ENCODE data around the gene FYN.

FYN gene

GRCh38 chr6:111870051-111870741 is 3.1 kb downstream of the FYN start (continued):
- TF ChIP-seq, protein P1, sequence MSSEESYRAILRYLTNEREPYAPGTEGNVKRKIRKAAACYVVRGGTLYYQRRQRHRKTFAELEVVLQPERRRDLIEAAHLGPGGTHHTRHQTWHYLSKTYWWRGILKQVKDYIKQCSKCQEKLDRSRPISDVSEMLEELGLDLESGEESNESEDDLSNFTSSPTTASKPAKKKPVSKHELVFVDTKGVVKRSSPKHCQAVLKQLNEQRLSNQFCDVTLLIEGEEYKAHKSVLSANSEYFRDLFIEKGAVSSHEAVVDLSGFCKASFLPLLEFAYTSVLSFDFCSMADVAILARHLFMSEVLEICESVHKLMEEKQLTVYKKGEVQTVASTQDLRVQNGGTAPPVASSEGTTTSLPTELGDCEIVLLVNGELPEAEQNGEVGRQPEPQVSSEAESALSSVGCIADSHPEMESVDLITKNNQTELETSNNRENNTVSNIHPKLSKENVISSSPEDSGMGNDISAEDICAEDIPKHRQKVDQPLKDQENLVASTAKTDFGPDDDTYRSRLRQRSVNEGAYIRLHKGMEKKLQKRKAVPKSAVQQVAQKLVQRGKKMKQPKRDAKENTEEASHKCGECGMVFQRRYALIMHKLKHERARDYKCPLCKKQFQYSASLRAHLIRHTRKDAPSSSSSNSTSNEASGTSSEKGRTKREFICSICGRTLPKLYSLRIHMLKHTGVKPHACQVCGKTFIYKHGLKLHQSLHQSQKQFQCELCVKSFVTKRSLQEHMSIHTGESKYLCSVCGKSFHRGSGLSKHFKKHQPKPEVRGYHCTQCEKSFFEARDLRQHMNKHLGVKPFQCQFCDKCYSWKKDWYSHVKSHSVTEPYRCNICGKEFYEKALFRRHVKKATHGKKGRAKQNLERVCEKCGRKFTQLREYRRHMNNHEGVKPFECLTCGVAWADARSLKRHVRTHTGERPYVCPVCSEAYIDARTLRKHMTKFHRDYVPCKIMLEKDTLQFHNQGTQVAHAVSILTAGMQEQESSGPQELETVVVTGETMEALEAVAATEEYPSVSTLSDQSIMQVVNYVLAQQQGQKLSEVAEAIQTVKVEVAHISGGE (tag by site-specific recombination; conservative IDR thresholded peaks at IDR 0.05; ENCODE audit: low read depth), result no peak
- TF ChIP-seq KLF10 (tag by site-specific recombination; IDR thresholded peaks at IDR 0.05) (peak; percentile 72; the same call in 1 of the 2 replicates), ZNF544 (tag by site-specific recombination; IDR thresholded peaks at IDR 0.05) (no peak), ZNF707 (tag by site-specific recombination; IDR thresholded peaks at IDR 0.05) (no peak), ZBTB20 (tag by site-specific recombination; IDR thresholded peaks at IDR 0.05) (peak; percentile 52; the same call in 1 of the 2 replicates), ZNF660 (tag by site-specific recombination; IDR thresholded peaks at IDR 0.05) (no peak), HOXC10 (CRISPR knock-in tag; IDR thresholded peaks at IDR 0.05) (no peak), ZNF530 (tag by site-specific recombination; IDR thresholded peaks at IDR 0.05; ENCODE audit: low read depth) (no peak), PRDM2 (tag by site-specific recombination; IDR thresholded peaks at IDR 0.05; ENCODE audit: borderline replicate concordance) (no peak), SETDB1 (IDR thresholded peaks at IDR 0.05; ENCODE audit: insufficient read length, low read length) (no peak), EGR2 (tag by site-specific recombination; IDR thresholded peaks at IDR 0.05; ENCODE audit: low read depth) (no peak), ZNF692 (tag by site-specific recombination; IDR thresholded peaks at IDR 0.05) (peak; percentile 65), ZNF561 (tag by site-specific recombination; IDR thresholded peaks at IDR 0.05; ENCODE audit: borderline replicate concordance) (no peak), REPIN1 (tag by site-specific recombination; IDR thresholded peaks at IDR 0.05; ENCODE audit: low read depth) (no peak), ZNF146 (tag by site-specific recombination; IDR thresholded peaks at IDR 0.05) (no peak), OSR2 (tag by site-specific recombination; IDR thresholded peaks at IDR 0.05) (no peak), ZNF449 (tag by site-specific recombination; IDR thresholded peaks at IDR 0.05) (no peak), ZNF677 (tag by site-specific recombination; IDR thresholded peaks at IDR 0.05) (no peak), ZNF776 (tag by site-specific recombination; IDR thresholded peaks at IDR 0.05; ENCODE audit: borderline replicate concordance) (no peak)
- TF ChIP-seq, protein P2, sequence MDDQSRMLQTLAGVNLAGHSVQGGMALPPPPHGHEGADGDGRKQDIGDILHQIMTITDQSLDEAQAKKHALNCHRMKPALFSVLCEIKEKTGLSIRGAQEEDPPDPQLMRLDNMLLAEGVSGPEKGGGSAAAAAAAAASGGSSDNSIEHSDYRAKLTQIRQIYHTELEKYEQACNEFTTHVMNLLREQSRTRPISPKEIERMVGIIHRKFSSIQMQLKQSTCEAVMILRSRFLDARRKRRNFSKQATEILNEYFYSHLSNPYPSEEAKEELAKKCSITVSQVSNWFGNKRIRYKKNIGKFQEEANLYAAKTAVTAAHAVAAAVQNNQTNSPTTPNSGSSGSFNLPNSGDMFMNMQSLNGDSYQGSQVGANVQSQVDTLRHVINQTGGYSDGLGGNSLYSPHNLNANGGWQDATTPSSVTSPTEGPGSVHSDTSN (CRISPR knock-in tag; IDR thresholded peaks at IDR 0.05), result no peak
- TF ChIP-seq, protein P3, sequence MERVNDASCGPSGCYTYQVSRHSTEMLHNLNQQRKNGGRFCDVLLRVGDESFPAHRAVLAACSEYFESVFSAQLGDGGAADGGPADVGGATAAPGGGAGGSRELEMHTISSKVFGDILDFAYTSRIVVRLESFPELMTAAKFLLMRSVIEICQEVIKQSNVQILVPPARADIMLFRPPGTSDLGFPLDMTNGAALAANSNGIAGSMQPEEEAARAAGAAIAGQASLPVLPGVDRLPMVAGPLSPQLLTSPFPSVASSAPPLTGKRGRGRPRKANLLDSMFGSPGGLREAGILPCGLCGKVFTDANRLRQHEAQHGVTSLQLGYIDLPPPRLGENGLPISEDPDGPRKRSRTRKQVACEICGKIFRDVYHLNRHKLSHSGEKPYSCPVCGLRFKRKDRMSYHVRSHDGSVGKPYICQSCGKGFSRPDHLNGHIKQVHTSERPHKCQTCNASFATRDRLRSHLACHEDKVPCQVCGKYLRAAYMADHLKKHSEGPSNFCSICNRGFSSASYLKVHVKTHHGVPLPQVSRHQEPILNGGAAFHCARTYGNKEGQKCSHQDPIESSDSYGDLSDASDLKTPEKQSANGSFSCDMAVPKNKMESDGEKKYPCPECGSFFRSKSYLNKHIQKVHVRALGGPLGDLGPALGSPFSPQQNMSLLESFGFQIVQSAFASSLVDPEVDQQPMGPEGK (tag by site-specific recombination; IDR thresholded peaks at IDR 0.05), result no peak

Data from HEK293 (cell line).